Hematopoietic multipotent progenitor cell treated with erythropoietin and hydrocortisone succinate and interleukin-3 and kit ligand, for 6 days (in vitro differentiated cells): Measurements from ENCODE around the gene RELL1.

ENCODE experiments used
- DNase-seq: peaks from one replicate; pipeline ENCODE4 v3.0.0-alpha.2; 2015

Gene RELL1

DNA sequence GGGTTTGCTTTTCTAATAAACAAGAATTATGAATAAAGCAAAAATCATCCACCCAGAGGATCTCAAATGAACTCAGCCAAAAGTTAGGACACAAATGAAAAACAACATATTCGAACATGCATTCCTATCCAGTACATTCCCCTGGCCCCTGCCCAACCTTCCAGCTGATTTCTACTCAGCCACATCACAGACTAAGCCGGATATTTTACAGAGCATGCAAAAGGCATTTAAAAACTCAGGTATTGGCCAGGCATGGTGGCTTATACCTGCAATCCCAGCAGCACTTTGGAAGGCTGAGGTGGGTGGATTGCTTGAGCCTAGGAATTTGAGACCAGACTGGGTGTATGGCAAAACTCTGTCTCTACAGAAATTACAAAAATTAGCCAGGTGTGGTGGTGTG is 54.6 kb downstream of the RELL1 start:
- DNase-seq: no peak

GRCh38 chr4:37629713-37630112 is 56.5 kb downstream of the RELL1 start:
- no peak for DNase-seq

DNA sequence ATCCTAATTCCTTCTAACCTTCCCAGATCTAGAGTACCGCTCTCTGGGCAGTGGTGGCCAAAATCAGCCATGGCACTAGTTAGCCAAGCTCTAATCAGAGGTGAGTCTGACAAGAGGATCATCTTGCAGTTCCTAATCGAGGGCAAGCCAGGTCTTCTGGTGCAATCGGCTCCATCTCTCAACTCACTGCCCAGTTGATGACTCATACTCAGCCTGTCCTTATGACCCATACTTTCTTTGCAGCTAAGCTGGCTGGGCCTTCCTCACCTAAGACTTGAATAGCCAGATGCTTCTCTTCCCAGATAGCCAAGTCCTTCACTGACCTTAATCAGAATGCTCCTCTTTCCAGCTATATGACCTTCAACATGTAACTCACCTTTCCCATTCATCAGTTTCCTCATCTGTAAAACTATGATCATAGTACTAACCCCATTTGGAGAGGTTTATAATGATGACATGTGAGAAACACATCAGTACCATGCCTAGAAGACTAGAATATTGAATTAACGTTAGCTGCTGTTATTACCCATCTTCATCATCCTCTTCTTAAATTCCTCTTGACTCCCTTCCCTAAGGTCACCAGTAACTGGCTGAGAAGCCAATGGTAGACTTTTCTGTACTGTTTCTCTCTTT is 57.1 kb downstream of the RELL1 start:
- DNase-seq: no peak

DNA sequence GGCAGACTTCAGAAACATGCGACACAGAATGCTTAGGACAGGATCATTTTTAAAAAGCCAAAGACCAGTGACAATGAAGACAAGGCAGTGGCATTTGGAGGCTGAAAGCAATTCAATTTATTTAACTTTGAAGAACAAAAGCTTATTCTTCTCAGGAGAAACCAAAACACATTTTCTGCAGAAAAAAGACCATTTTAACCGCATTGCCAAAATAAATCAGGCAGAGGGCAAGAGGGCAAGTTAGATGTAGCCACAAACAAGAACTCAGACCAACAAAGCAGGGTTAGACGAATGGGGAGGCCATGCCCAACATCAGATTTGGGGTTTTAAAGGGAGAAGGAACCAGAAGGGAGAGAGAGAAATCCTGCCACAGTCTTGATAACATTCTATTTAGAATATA is 58.9 kb downstream of the RELL1 start:
- DNase-seq: no peak

DNA sequence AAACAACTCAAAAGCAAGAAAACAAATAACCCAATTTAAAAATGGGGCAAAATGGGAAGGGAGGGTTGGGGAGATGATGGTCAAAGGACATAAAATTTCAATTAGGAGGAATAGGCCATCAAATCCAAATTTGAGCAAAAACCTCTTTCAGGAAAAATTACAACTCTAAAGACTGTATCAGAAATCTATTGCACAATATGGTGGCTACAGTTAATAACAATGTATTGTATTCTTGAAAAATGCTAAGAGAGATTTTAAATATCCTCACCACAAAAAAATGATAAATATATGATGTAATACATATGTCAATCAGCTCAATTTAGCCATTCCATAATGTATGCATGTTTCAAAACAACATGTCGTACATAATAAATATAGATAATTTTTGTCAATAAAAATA is 60.7 kb downstream of the RELL1 start:
- DNase-seq: no peak

DNA sequence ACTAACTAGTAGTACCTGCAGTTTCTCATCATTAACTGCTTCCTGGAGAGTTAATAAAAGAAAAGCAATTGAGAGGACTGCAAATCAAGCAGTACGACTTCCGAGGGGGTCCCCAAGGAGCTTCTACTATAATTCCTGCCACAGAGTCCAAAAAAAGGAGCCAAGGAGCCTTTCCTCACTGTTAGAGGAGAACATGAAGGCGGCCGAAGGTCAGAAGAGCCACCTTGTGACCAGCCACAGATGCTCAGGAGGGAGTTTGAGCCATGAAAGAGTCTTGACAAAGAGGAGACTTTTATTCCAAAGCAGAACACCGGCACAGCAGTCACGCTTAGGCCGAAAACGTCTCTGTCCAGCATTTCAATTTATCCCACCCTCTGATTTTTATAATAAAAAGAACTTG is 62.2 kb downstream of the RELL1 start:
- DNase-seq: no peak

DNA sequence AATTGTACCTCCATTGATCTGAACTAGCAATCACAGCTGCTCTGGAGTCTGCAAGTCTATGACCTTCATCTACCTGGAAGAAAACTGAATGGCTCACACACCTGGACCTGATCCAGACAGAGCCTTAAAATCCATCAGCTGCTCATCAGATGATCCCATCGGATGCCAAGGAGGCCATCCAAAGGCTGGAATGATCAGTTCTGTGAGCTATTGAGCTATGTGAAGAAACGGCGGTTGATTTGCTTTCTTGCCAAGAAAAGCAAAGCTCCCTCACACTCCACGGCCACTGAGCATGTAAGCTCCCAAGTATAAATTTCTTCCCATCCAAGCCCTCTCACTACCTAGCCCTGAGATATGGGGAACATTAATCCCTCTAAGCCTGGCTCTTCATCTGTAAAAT is 63.1 kb downstream of the RELL1 start:
- no peak for DNase-seq

DNA sequence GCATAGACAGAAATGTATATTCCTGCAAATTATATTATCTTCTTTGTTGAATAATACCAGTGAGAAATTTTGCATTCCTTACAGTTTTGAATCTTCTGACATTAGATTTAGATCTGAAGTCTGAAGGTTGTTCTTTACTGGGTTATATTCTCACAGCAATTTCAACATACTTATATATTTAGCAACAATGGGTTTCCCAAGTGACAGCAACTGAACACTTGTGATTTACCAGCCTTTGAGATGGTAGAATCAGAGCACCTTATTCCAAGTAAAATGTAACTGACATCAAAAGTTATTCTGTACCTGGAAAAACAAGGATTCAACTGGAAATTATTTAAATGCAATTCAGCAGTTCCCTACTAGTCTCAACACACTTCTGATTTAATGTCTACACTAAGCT is 66.0 kb downstream of the RELL1 start:
- DNase-seq: no peak

GRCh38 chr4:37615720-37616063 is 70.5 kb downstream of the RELL1 start:
- no peak for DNase-seq

DNA sequence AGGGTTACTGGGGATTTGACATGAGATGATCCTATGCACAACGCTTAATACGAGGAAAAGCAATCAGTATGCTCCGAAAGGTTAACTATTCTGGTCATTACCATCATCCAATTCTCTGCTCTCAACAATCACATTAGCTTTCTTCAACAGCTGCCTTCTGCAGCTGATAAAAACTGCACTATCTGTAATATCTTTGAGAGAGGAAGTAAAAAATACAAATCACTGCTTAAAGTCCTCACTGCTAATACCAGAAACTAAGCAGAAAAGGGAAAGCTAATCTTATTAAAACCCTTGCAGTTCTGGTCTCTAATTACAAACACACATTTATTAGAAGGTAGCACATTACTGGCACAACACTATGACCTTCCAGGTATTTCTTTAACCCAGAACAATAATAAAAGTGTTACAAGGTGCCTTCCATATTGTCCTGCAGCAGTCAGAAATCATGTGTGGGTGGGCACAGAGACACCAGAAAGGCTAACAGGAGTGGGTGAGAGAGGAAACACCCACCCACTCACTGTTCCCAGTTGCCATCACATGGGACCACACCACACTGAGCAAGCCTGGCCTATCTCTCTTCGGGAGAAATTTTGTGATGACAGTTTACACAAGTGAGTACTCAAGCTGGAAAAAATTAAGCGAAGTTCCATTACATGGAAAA is 71.0 kb downstream of the RELL1 start:
- no peak for DNase-seq

- DNase-seq: no peak
These were observed 73.4 kb downstream of the RELL1 start for GRCh38 chr4:37612811-37613210.

- DNase-seq: peak; percentile 61
These were observed 76.5 kb downstream of the RELL1 start for GRCh38 chr4:37609626-37610025.

DNA sequence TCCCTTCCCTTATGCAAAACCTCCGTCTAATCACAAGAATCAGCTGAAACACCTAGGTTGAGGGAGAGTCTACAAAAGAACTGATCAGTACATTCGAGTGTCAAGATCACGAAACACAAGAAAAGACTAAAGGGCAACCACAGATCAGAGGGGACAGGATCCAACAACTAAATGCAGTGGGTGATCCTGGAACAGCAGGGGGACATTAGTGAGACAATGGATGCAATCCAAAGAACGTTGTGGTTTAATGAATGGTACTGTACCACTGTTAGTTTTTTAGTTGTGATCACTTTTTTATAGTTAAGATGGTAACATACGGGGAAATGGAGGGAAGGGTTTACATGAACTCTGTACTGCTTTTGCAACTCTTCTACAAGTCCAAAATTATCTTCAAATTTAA is 79.2 kb downstream of the RELL1 start:
- DNase-seq: no peak

GRCh38 chr4:37605843-37606565 is 80.2 kb downstream of the RELL1 start:
- DNase-seq: no peak

DNA sequence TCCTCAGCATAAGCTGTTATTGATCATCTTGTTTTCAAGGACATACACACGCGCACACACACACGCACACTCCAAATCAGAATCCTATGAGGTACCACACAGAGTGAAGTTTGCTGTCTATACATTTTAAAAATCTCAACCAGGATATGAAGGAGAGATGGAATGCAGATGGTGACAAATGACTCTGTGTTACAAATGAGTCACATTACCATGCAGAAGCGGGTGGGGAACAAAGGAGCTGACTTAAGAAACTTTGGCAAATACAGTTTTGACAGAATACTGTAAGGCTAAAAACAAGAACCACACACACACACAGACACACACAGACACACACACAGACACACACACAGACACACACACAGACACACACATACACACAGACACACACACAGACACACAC is 81.7 kb downstream of the RELL1 start:
- DNase-seq: no peak

- no peak for DNase-seq
These were observed 82.5 kb downstream of the RELL1 start for GRCh38 chr4:37603711-37604110.

- DNase-seq: peak; percentile 79
These were observed 83.1 kb downstream of the RELL1 start for GRCh38 chr4:37603070-37603468.

DNA sequence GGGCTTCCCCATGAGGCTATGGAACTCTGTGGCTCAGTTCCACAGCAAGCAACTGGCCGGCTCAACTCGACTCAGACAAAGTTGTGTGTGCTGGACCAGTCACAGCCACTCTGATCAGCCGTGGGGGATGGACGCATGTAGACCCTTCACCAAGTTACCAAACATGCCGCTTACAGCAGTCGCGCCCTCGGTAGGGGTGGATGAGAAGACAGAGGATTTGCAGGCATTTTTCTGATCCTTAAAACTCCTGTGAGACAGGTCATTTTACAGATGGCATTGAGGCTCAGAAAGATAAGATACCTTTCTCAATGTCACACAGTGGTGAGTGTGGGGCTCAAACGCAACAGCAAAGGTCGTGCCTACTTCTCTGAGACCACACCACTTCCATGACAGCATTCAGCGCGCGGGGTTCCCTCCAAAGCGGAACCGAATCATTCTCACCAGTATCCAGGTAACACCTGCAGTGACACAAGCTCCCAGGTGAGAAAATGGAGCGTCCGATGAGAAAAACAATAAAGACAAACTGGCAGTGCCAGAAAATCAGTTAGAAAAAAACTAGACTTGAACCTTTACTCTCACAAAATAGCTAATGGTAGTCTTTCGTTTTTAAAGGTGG is 83.6 kb downstream of the RELL1 start:
- DNase-seq: no peak

DNA sequence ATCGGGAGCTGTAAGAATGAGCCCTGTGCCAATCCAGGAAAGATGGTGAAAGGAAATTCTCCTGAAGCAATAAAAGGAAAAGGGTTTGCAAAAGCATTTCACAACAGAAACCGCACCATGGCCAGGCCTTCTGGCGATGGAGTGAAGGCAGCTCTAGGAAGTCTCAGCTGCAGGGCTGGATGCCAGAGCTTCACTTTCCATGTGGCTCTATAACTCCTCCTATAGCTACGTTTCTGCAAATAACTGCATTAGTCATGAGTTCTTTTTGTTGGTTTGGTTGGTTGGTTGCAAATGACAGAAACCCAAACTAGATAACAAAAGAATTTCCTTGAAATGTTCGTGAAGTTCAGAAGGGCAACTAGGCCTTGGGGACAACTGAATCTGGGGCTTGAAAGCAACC is 84.6 kb downstream of the RELL1 start:
- peak; percentile 25 for DNase-seq

GRCh38 chr4:37599092-37599790 is 86.9 kb downstream of the RELL1 start:
- no peak for DNase-seq

GRCh38 chr4:37597034-37597433 is 89.1 kb downstream of the RELL1 start:
- DNase-seq: no peak

GRCh38 chr4:37595875-37596680 is 90.1 kb downstream of the RELL1 start:
- DNase-seq: no peak

DNA sequence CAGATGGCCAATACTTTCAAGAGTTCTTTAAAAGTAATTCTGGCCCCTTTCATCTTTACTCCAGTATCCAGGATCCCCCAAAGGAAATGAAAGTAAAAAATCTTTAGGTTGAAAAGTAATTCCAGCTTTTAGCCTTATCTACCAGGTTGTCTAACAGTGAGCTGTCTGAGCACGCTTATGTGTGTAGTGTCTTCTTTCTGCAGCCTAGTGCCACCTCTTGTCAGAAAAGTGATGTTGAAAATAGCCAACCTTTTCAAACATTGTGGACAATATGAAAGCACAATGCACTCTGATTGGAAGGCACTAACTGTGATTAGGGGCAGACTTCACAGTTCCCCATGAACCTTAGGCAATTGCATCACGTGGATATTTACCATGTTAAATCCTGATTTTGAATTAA is 92.1 kb downstream of the RELL1 start:
- DNase-seq: no peak
